Liver (tissue), 9 donors: ENCODE data around the gene FSIP1. TPM values are rescaled to one million over a fixed set of nuclear protein-coding genes. Genes with fewer than 3 reads are reported as not detected.

Source experiments
- DNase-seq: peaks from one replicate; pipeline ENCODE4 v3.0.0-alpha.2; 2017; ENCODE audit warnings: low spot score
- H3K27ac ChIP-seq, 2 donors: one replicate each; pipeline ENCODE4 v1.7.0; 2013; ENCODE audit warnings: inconsistent platforms in 2 of 2, low read length in 2 of 2, control low read depth in 1 of 2, low read depth in 1 of 2, mild to moderate bottlenecking in 1 of 2
- H3K27me3 ChIP-seq, 4 donors: one replicate each; pipeline versions ENCODE4 v1.6.1 to v1.7.0; 2013; ENCODE audit warnings: low read length in 3 of 4, inconsistent platforms in 1 of 4, mild to moderate bottlenecking in 1 of 4, moderate library complexity in 1 of 4; ENCODE audit not compliant: control insufficient read depth in 4 of 4, insufficient read depth in 4 of 4
- H3K36me3 ChIP-seq, 4 donors: one replicate each; pipeline versions ENCODE4 v1.6.1 to v1.7.0; 2013; ENCODE audit warnings: low read length in 3 of 4, mild to moderate bottlenecking in 3 of 4, low read depth in 1 of 4, moderate library complexity in 1 of 4; ENCODE audit not compliant: control insufficient read depth in 4 of 4, insufficient read depth in 3 of 4
- H3K4me1 ChIP-seq, 4 donors: one replicate each; pipeline versions ENCODE4 v1.6.1 to v1.7.0; 2013; ENCODE audit warnings: low read length in 3 of 4, mild to moderate bottlenecking in 3 of 4, moderate library complexity in 1 of 4; ENCODE audit not compliant: control insufficient read depth in 4 of 4, insufficient read depth in 4 of 4
- H3K4me3 ChIP-seq, 3 donors: one replicate each; pipeline versions ENCODE4 v1.6.1 to v1.7.0; 2013; ENCODE audit warnings: low read length in 3 of 3, control low read depth in 1 of 3, low read depth in 1 of 3, mild to moderate bottlenecking in 1 of 3
- H3K9ac ChIP-seq, 2 donors: one replicate each; pipeline ENCODE4 v1.7.0; 2013; ENCODE audit warnings: low read length in 2 of 2, mild to moderate bottlenecking in 2 of 2, moderate library complexity in 2 of 2, control low read depth in 1 of 2, low read depth in 1 of 2
- H3K9me3 ChIP-seq, 4 donors: one replicate each; pipeline versions ENCODE4 v1.6.1 to v1.7.0; 2013; ENCODE audit warnings: low read length in 3 of 4; ENCODE audit not compliant: control insufficient read depth in 4 of 4
- ATF3 ChIP-seq: IDR thresholded peaks from 2 replicates; pipeline ENCODE4 v1.6.1; 2016; ENCODE audit warnings: antibody characterized with exemption
- CTCF ChIP-seq: fragments of 150-350 bp; IDR thresholded peaks from 2 replicates; pipeline ENCODE4 v1.5.1; 2017; ENCODE audit warnings: improper control_type of control experiment, low read depth, low read length; ENCODE audit not compliant: missing input control
- EGR1 ChIP-seq, 2 donors: IDR thresholded peaks; 2 replicates each; pipeline ENCODE4 v1.6.1; 2016 to 2018; ENCODE audit warnings: antibody characterized with exemption in 2 of 2, low read depth in 2 of 2
- FOXA1 ChIP-seq: IDR thresholded peaks from 2 replicates; pipeline ENCODE4 v1.6.1; 2016; ENCODE audit warnings: antibody characterized with exemption
- FOXA2 ChIP-seq: IDR thresholded peaks from 2 replicates; pipeline ENCODE4 v1.6.1; 2016; ENCODE audit warnings: antibody characterized with exemption
- GABPA ChIP-seq, 2 donors: IDR thresholded peaks in 1 of 2; conservative IDR thresholded peaks in 1 of 2; 2 replicates each; pipeline ENCODE4 v1.6.1; 2016; ENCODE audit warnings: antibody characterized with exemption in 2 of 2, mild to moderate bottlenecking in 1 of 2, moderate library complexity in 1 of 2
- HNF4A ChIP-seq, 2 donors: conservative IDR thresholded peaks; 2 replicates each; pipeline ENCODE4 v1.6.1; 2016; ENCODE audit warnings: antibody characterized with exemption in 2 of 2, mild to moderate bottlenecking in 2 of 2
- HNF4G ChIP-seq: IDR thresholded peaks from 2 replicates; pipeline ENCODE4 v1.6.1; 2016; ENCODE audit warnings: antibody characterized with exemption
- JUND ChIP-seq, 2 donors: IDR thresholded peaks; 2 replicates each; pipeline ENCODE4 v1.6.1; 2016; ENCODE audit warnings: antibody characterized with exemption in 2 of 2
- MAX ChIP-seq: IDR thresholded peaks from 2 replicates; pipeline ENCODE4 v1.6.1; 2016; ENCODE audit warnings: antibody characterized with exemption
- NR2F2 ChIP-seq: IDR thresholded peaks from 2 replicates; pipeline ENCODE4 v1.6.1; 2016; ENCODE audit warnings: antibody characterized with exemption
- RAD21 ChIP-seq, 2 donors: IDR thresholded peaks; 2 replicates each; pipeline ENCODE4 v1.6.1; 2016; ENCODE audit warnings: antibody characterized with exemption in 2 of 2, mild to moderate bottlenecking in 2 of 2
- REST ChIP-seq: IDR thresholded peaks from 2 replicates; pipeline ENCODE4 v1.6.1; 2016; ENCODE audit warnings: antibody characterized with exemption, mild to moderate bottlenecking
- RXRA ChIP-seq, 2 donors: IDR thresholded peaks; 2 replicates each; pipeline ENCODE4 v1.6.1; 2017 to 2018; ENCODE audit warnings: antibody characterized with exemption in 2 of 2, mild to moderate bottlenecking in 1 of 2
- SP1 ChIP-seq: IDR thresholded peaks from 2 replicates; pipeline ENCODE4 v1.6.1; 2018; ENCODE audit warnings: antibody characterized with exemption, mild to moderate bottlenecking
- TAF1 ChIP-seq: conservative IDR thresholded peaks from 2 replicates; pipeline ENCODE4 v1.6.1; 2016; ENCODE audit warnings: antibody characterized with exemption, mild to moderate bottlenecking
- YY1 ChIP-seq: IDR thresholded peaks from 2 replicates; pipeline ENCODE4 v1.6.1; 2016; ENCODE audit warnings: antibody characterized with exemption, mild to moderate bottlenecking
- ZBTB33 ChIP-seq: IDR thresholded peaks from 2 replicates; pipeline ENCODE4 v1.6.1; 2016; ENCODE audit warnings: antibody characterized with exemption
- WGBS: extraction: QIAGEN DNeasy Blood & Tissue Kit; methylation state at CpG from one replicate; pipeline ENCODE4 v1.1.7; 2013; 5-methylcytosine and 5-hydroxymethylcytosine counted together
- polyA plus RNA-seq, 2 donors: library from polyadenylated mRNA; stranded (reverse) in 1 of 2; unstranded in 1 of 2; fragments of 200-250 nt in 1 of 2; fragments of >200 nt in 1 of 2; fragmentation: Nextera tagmentation in 1 of 2; extraction: Ambion mirVana in 1 of 2; gene quantifications; one replicate each; pipeline versions ENCODE4 v1.2.1 to v1.2.3, GENCODE V29; 2013 to 2015
- total RNA-seq, 2 donors: library from RNA; depleted of rRNA; stranded (reverse); fragments of >200 nt; gene quantifications; one replicate each; pipeline ENCODE4 v1.2.3, GENCODE V29; 2014
- donor health status: healthy.
- donor health status: healthy.
- donor health status: healthy.
- donor health status: healthy.
- donor health status: healthy.

FSIP1 gene
- total and polyA plus RNA-seq, 4 donors = 0.05 to 0.29 (median 0.13) TPM

GRCh38 chr15:39784125-39784524, 1.5 kb upstream of the FSIP1 start:
- Histone ChIP-seq H3K9me3 (no peaks in the 10 kb centered on the region), H3K4me3 (no peak overlapping the region), H3K27me3 (no peaks in the 10 kb centered on the region), H3K27ac (no peak overlapping the region), H3K4me1 (peaks cover 3 to 22% (median 8%) of the 10 kb centered on the region in 4 donors), H3K36me3 (no peaks in the 10 kb centered on the region), H3K9ac (no peak overlapping the region)
- no peak for DNase-seq
- 73% methylated on average over 4 of the region's 4 CpGs for WGBS
- no peak for TF ChIP-seq EGR1 (IDR thresholded peaks at IDR 0.05; ENCODE audit: low read depth in 2 of 2)
- no peak for TF ChIP-seq SP1
- no peak for TF ChIP-seq RAD21 (IDR thresholded peaks at IDR 0.05)
- TF ChIP-seq RXRA (IDR thresholded peaks at IDR 0.05) = no peak
- TF ChIP-seq HNF4G = no peak
- no peak for TF ChIP-seq TAF1
- no peak for TF ChIP-seq FOXA2

GRCh38 chr15:39783244-39783820, 691 bp upstream of the FSIP1 start:
- no peaks in the 10 kb centered on the region for H3K9me3 ChIP-seq
- WGBS = 3% methylated on average over 10 of the region's 10 CpGs
- no peaks in the 10 kb centered on the region for H3K27me3 ChIP-seq
- peak overlapping the region; percentile 48 to 87 for H3K9ac ChIP-seq
- TF ChIP-seq ZBTB33 = no peak
- TF ChIP-seq RAD21 (IDR thresholded peaks at IDR 0.05) = no peak
- no peak for TF ChIP-seq FOXA1
- TF ChIP-seq NR2F2 = no peak
- no peak for TF ChIP-seq GABPA (IDR thresholded peaks at IDR 0.05 in 1 of 2, conservative IDR thresholded peaks at IDR 0.05 in 1 of 2)
- no peak for TF ChIP-seq CTCF
- TF ChIP-seq REST = no peak
- no peak for TF ChIP-seq ATF3
- no peak for TF ChIP-seq HNF4G
- TF ChIP-seq JUND (IDR thresholded peaks at IDR 0.05) = no peak
- TF ChIP-seq RXRA (IDR thresholded peaks at IDR 0.05) = no peak
- TF ChIP-seq YY1 = no peak
- TF ChIP-seq MAX = no peak
- TF ChIP-seq EGR1 (IDR thresholded peaks at IDR 0.05; ENCODE audit: low read depth in 2 of 2) = no peak
- no peak for TF ChIP-seq HNF4A (conservative IDR thresholded peaks at IDR 0.05)
- no peak for TF ChIP-seq SP1
- TF ChIP-seq FOXA2 = no peak
- H3K4me3 ChIP-seq = peak overlapping the region; percentile 81 to 89 (median 86)
- peaks cover 3 to 22% (median 8%) of the 10 kb centered on the region in 4 donors for H3K4me1 ChIP-seq
- no peak for DNase-seq
- H3K27ac ChIP-seq = peak overlapping the region in 1 of 2 donors; percentile 81
- H3K36me3 ChIP-seq = no peaks in the 10 kb centered on the region
